HUES48 (cell line): ENCODE measurements around the gene DCTPP1.

Source experiments
- H3K27ac ChIP-seq: one replicate; pipeline ENCODE4 v1.7.0; 2013; ENCODE audit warnings: low read depth, low read length, inconsistent platforms
- H3K27me3 ChIP-seq: 2 replicates; pipeline ENCODE4 v1.6.1; 2013; ENCODE audit warnings: mild to moderate bottlenecking, low read length; ENCODE audit not compliant: control insufficient read depth, insufficient read depth
- H3K36me3 ChIP-seq: 2 replicates; pipeline ENCODE4 v1.6.1; 2013; ENCODE audit warnings: low read length; ENCODE audit not compliant: control insufficient read depth, insufficient read depth
- H3K4me1 ChIP-seq: 2 replicates; pipeline ENCODE4 v1.6.1; 2013; ENCODE audit warnings: mild to moderate bottlenecking, low read length; ENCODE audit not compliant: control insufficient read depth, insufficient read depth
- H3K4me3 ChIP-seq: 2 replicates; pipeline ENCODE4 v1.5.1; 2013; ENCODE audit warnings: mild to moderate bottlenecking, low read depth, low read length
- H3K9ac ChIP-seq: 2 replicates; pipeline ENCODE4 v1.6.1; 2013; ENCODE audit warnings: mild to moderate bottlenecking, low read depth, low read length, moderate library complexity
- H3K9me3 ChIP-seq: 2 replicates; pipeline ENCODE4 v1.6.1; 2013; ENCODE audit warnings: low read length; ENCODE audit not compliant: control insufficient read depth, insufficient read depth

The DCTPP1 gene

GRCh38 chr16:30446203-30446595 lies 16.4 kb upstream of the DCTPP1 start:
- H3K27me3 ChIP-seq, result no peaks in the 10 kb centered on the region
- peaks cover 6% of the 10 kb centered on the region; the same call in 1 of the 2 replicates for H3K36me3 ChIP-seq
- H3K9ac ChIP-seq, result no peak overlapping the region
- no peaks in the 10 kb centered on the region for H3K9me3 ChIP-seq
- H3K4me3 ChIP-seq, result peak overlapping the region; percentile 81
- peaks cover 6% of the 10 kb centered on the region for H3K4me1 ChIP-seq
- peak overlapping the region; percentile 3 for H3K27ac ChIP-seq

- no peaks in the 10 kb centered on the region for H3K27me3 ChIP-seq
- peak within 1 kb of the TSS; percentile 83 for H3K27ac ChIP-seq
- peaks cover 6% of the 10 kb centered on the region for H3K4me1 ChIP-seq
- peak within 1 kb of the TSS; percentile 77 for H3K9ac ChIP-seq
- H3K9me3 ChIP-seq, result no peaks in the 10 kb centered on the region
- H3K4me3 ChIP-seq, result peak within 1 kb of the TSS; percentile 81
- H3K36me3 ChIP-seq, result peaks cover 6% of the 10 kb centered on the region; the same call in 1 of the 2 replicates
These were observed 15.8 kb upstream of the DCTPP1 start, which contains the start of gene SEPHS2 for GRCh38 chr16:30445408-30446202. TSS of gene SEPHS2 (minus strand) at chr16:30445874. CDS start at chr16:30445727, 147 bp downstream.

- H3K36me3 ChIP-seq, result peaks cover 6% of the 10 kb centered on the region; the same call in 1 of the 2 replicates
- H3K4me1 ChIP-seq, result peaks cover 6% of the 10 kb centered on the region
- H3K27ac ChIP-seq, result peak overlapping the region; percentile 83
These were observed 15.2 kb upstream of the DCTPP1 start for GRCh38 chr16:30445149-30445407.

GRCh38 chr16:30444231-30445148 lies 14.7 kb upstream of the DCTPP1 start:
- Histone ChIP-seq H3K4me3 (peak overlapping the region; percentile 81), H3K9me3 (no peaks in the 10 kb centered on the region), H3K27ac (peak overlapping the region; percentile 83), H3K27me3 (no peaks in the 10 kb centered on the region), H3K9ac (peak overlapping the region; percentile 77; the same call in 1 of the 2 replicates), H3K36me3 (peaks cover 6% of the 10 kb centered on the region; the same call in 1 of the 2 replicates), H3K4me1 (peaks cover 6% of the 10 kb centered on the region)

More at GRCh38 chr16:30445149-30445407, 15.2 kb upstream of the DCTPP1 start:
- Histone ChIP-seq H3K27me3 (no peaks in the 10 kb centered on the region), H3K9ac (peak overlapping the region; percentile 77; the same call in 1 of the 2 replicates), H3K4me3 (peak overlapping the region; percentile 81), H3K9me3 (no peaks in the 10 kb centered on the region)

- Histone ChIP-seq H3K9me3 (no peaks in the 10 kb centered on the region), H3K4me1 (peaks cover 6% of the 10 kb centered on the region), H3K27me3 (no peaks in the 10 kb centered on the region), H3K27ac (no peak overlapping the region), H3K36me3 (peaks cover 6% of the 10 kb centered on the region; the same call in 1 of the 2 replicates), H3K9ac (no peak overlapping the region), H3K4me3 (no peak overlapping the region)
These were observed 13.8 kb upstream of the DCTPP1 start for GRCh38 chr16:30443631-30444030.

GRCh38 chr16:30439720-30440348 lies 10.0 kb upstream of the DCTPP1 start:
- peaks cover 4% of the 10 kb centered on the region for H3K4me1 ChIP-seq
- no peak overlapping the region for H3K4me3 ChIP-seq
- no peaks in the 10 kb centered on the region for H3K27me3 ChIP-seq
- H3K9ac ChIP-seq, result no peak overlapping the region
- H3K9me3 ChIP-seq, result no peaks in the 10 kb centered on the region
- H3K27ac ChIP-seq, result no peak overlapping the region
- H3K36me3 ChIP-seq, result peaks cover 6% of the 10 kb centered on the region; the same call in 1 of the 2 replicates

GRCh38 chr16:30438835-30439234 lies 9.0 kb upstream of the DCTPP1 start:
- no peaks in the 10 kb centered on the region for H3K4me1 ChIP-seq

GRCh38 chr16:30437511-30438046 lies 7.7 kb upstream of the DCTPP1 start:
- no peak overlapping the region for H3K9ac ChIP-seq
- no peak overlapping the region for H3K27ac ChIP-seq
- no peak overlapping the region for H3K4me3 ChIP-seq
- no peaks in the 10 kb centered on the region for H3K36me3 ChIP-seq
- H3K4me1 ChIP-seq, result no peaks in the 10 kb centered on the region
- no peaks in the 10 kb centered on the region for H3K27me3 ChIP-seq
- no peaks in the 10 kb centered on the region for H3K9me3 ChIP-seq

More at GRCh38 chr16:30438835-30439234, 9.0 kb upstream of the DCTPP1 start:
- Histone ChIP-seq H3K4me3 (no peak overlapping the region), H3K27me3 (no peaks in the 10 kb centered on the region), H3K9ac (no peak overlapping the region), H3K36me3 (peaks cover under 1% of the 10 kb centered on the region; the same call in 1 of the 2 replicates), H3K27ac (no peak overlapping the region), H3K9me3 (no peaks in the 10 kb centered on the region)

GRCh38 chr16:30434852-30435251 lies 5.0 kb upstream of the DCTPP1 start:
- Histone ChIP-seq H3K27me3 (no peaks in the 10 kb centered on the region), H3K4me1 (0 out of 2 replicates have a peak, but pooled peaks cover 3% of the 10 kb centered on the region)

GRCh38 chr16:30430428-30430970 lies 669 bp upstream of the DCTPP1 start:
- no peaks in the 10 kb centered on the region for H3K27me3 ChIP-seq
- peak overlapping the region; percentile 33; the same call in 1 of the 2 replicates for H3K4me3 ChIP-seq
- H3K9me3 ChIP-seq, result no peaks in the 10 kb centered on the region
- H3K36me3 ChIP-seq, result peaks cover 17% of the 10 kb centered on the region
- H3K4me1 ChIP-seq, result peaks cover 5% of the 10 kb centered on the region; the same call in 1 of the 2 replicates
- H3K27ac ChIP-seq, result no peak overlapping the region
- peak overlapping the region; percentile 25 for H3K9ac ChIP-seq

More at GRCh38 chr16:30434852-30435251, 5.0 kb upstream of the DCTPP1 start:
- H3K27ac ChIP-seq, result no peak overlapping the region
- H3K9ac ChIP-seq, result no peak overlapping the region
- H3K36me3 ChIP-seq, result no peaks in the 10 kb centered on the region
- no peak overlapping the region for H3K4me3 ChIP-seq
- H3K9me3 ChIP-seq, result no peaks in the 10 kb centered on the region
